Naive thymus-derived CD4-positive, alpha-beta T cell (primary cell): ENCODE results near the gene CPO. TPM values are rescaled to one million over a fixed set of nuclear protein-coding genes. Genes with fewer than 3 reads are reported as not detected.

Experiments
- ATAC-seq: fragments of 150-1000 bp; cut with Tn5 transposase; 2 replicates; pipeline ENCODE4 v1.10.0; 2021; ENCODE audit warnings: mild to moderate bottlenecking, moderate library complexity
- CTCF ChIA-PET: fragments of 350-600 bp; sonication (Branson Sonifier 250); formaldehyde crosslinking; loops from one replicate; lab custom pipeline; 2021; ENCODE audit warnings: antibody characterized with exemption; lab: Charles Lee
- POLR2A ChIA-PET: fragments of 350-600 bp; sonication (Branson Sonifier 250); formaldehyde crosslinking; loops from one replicate; lab custom pipeline; 2021; ENCODE audit warnings: antibody characterized with exemption, inconsistent platforms; lab: Charles Lee
- DNase-seq, 9 donors: peaks; one replicate each; pipeline versions ENCODE4 v3.0.0 to v3.0.0-alpha.2; 2020 to 2022; ENCODE audit warnings: mixed read lengths in 1 of 9
- H3K27ac ChIP-seq: one replicate; pipeline ENCODE4 v1.7.0; 2013; ENCODE audit warnings: mild to moderate bottlenecking, low read depth, low read length, moderate library complexity
- H3K27me3 ChIP-seq, 2 donors: one replicate each; pipeline ENCODE4 v1.7.0; 2013; ENCODE audit warnings: low read length in 2 of 2, mild to moderate bottlenecking in 2 of 2, moderate library complexity in 2 of 2; ENCODE audit not compliant: control insufficient read depth in 2 of 2, insufficient read depth in 2 of 2
- H3K36me3 ChIP-seq, 3 experiments: 1 replicate in 2 of 3; 2 replicates in 1 of 3; pipeline ENCODE4 v1.7.0; 2013; ENCODE audit warnings: low read length in 3 of 3, mild to moderate bottlenecking in 3 of 3, moderate library complexity in 1 of 3; ENCODE audit not compliant: insufficient read depth in 3 of 3, control insufficient read depth in 2 of 3
- H3K4me1 ChIP-seq, 2 donors: one replicate each; pipeline ENCODE4 v1.7.0; 2013; ENCODE audit warnings: low read length in 2 of 2, mild to moderate bottlenecking in 2 of 2, moderate library complexity in 1 of 2; ENCODE audit not compliant: control insufficient read depth in 2 of 2, insufficient read depth in 2 of 2
- H3K4me3 ChIP-seq: 2 replicates; pipeline ENCODE4 v1.7.0; 2013; ENCODE audit warnings: mild to moderate bottlenecking, low read length
- H3K9me3 ChIP-seq, 3 experiments: 1 replicate in 2 of 3; 2 replicates in 1 of 3; pipeline ENCODE4 v1.7.0; 2013; ENCODE audit warnings: low read length in 3 of 3; ENCODE audit not compliant: control insufficient read depth in 2 of 3
- H3K27ac Mint-ChIP-seq, 9 donors: one replicate each; pipeline ENCODE4 v1.8.0; 2020 to 2022; ENCODE audit warnings: mixed read lengths in 9 of 9, mild to moderate bottlenecking in 8 of 9, moderate library complexity in 5 of 9, inconsistent platforms in 2 of 9
- H3K27me3 Mint-ChIP-seq, 5 donors: one replicate each; pipeline ENCODE4 v1.8.0; 2021 to 2022; ENCODE audit warnings: mixed read lengths in 5 of 5, mild to moderate bottlenecking in 1 of 5
- H3K36me3 Mint-ChIP-seq, 5 donors: one replicate each; pipeline ENCODE4 v1.8.0; 2020 to 2022; ENCODE audit warnings: mixed read lengths in 5 of 5, mild to moderate bottlenecking in 3 of 5, inconsistent platforms in 1 of 5
- H3K4me1 Mint-ChIP-seq, 7 donors: one replicate each; pipeline ENCODE4 v1.8.0; 2020 to 2022; ENCODE audit warnings: mixed read lengths in 7 of 7, mild to moderate bottlenecking in 3 of 7, inconsistent platforms in 1 of 7
- H3K4me3 Mint-ChIP-seq, 10 donors: one replicate each; pipeline ENCODE4 v1.8.0; 2020 to 2022; ENCODE audit warnings: mild to moderate bottlenecking in 10 of 10, mixed read lengths in 10 of 10, moderate library complexity in 6 of 10, inconsistent platforms in 2 of 10
- H3K9me3 Mint-ChIP-seq, 11 donors: one replicate each; pipeline ENCODE4 v1.8.0; 2020 to 2022; ENCODE audit warnings: mixed read lengths in 11 of 11, mild to moderate bottlenecking in 4 of 11, inconsistent platforms in 1 of 11, moderate library complexity in 1 of 11
- intact Hi-C, 2 donors: fragments of 100-400 bp; cut with micrococcal nuclease; formaldehyde crosslinking; loops; one replicate each; pipeline ENCODE4 v1.15.1; 2023
- polyA plus RNA-seq, 2 donors: library from polyadenylated mRNA; unstranded; fragments of 300-500 nt; fragmentation: Illumina TruSeq; gene quantifications; one replicate each; pipeline ENCODE4 v1.2.3, GENCODE V29; 2021
- total RNA-seq, 6 experiments: library from RNA in 5 of 6; stranded (reverse) in 5 of 6; gene quantifications; 1 replicate in 5 of 6; 2 replicates in 1 of 6; pipeline ENCODE4 v1.2.3 and lab custom pipeline; 2021 to 2026

Gene CPO
- total and polyA plus RNA-seq, 7 experiments from 2014 or later, result 0.30 to 0.51 (median 0.32) TPM; not detected in 4

DNA sequence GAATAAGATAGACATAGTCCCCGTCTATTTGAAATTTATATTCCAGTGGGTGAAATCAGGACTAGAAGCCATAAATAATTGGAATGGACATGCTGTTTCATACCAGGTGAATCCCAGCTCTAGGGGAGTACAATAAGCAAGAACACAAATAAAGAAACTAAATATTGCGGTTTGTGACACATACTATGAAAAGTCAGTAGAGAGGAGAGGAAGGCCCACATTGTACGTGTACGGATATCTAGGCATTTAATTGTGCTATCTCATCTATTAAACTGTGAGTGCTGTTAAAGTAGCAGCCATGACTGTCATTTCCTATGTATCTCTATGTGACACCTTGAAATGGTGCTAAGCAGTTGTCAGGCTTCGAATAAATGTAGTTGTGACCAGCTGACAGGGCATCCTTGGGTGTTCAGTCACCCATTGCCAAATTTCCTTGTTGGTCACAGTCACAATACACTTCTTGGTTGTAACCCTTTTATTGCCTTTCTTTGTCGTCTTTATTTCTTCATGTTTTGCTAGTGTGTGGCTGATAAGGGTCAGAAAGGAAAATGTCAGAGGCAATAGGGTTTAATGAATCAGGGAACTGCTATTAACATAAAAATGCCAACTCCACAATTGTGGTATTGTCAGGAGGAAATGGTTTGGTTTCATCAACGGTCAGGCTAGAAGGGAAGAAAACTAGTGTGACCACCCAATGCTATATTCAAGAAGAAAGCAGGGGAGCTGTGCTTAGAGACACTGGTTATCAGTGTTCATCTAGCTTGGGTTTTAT, 31.5 kb downstream of the CPO start:
- H3K27ac Mint-ChIP-seq, result no peak overlapping the region
- no peak overlapping the region for H3K4me3 Mint-ChIP-seq
- Histone ChIP-seq H3K27ac (no peak overlapping the region), H3K27me3 (no peaks in the 10 kb centered on the region), H3K4me3 (no peak overlapping the region), H3K9me3 (no peaks in the 10 kb centered on the region), H3K4me1 (no peaks in the 10 kb centered on the region), H3K36me3 (no peaks in the 10 kb centered on the region)
- H3K4me1 Mint-ChIP-seq, result no peaks in the 10 kb centered on the region
- intact Hi-C loops, result no loop called here
- POLR2A ChIA-PET, result interaction anchor here (0.6 kb wide), 1 partner anchor 10 kb away, joined by 4 read pairs; no protein-coding TSS in a partner anchor
- CTCF ChIA-PET, result interaction anchor here (0.5 kb wide), 1 partner anchor 189 kb away, joined by 5 read pairs; no protein-coding TSS in a partner anchor
- peaks cover 0 to 9% (median 4%) of the 10 kb centered on the region in 5 donors for H3K27me3 Mint-ChIP-seq
- peaks cover 0 to 6% (median 4%) of the 10 kb centered on the region in 11 donors for H3K9me3 Mint-ChIP-seq
- DNase-seq, result no peak
- H3K36me3 Mint-ChIP-seq, result peaks cover 0 to 5% (median 4%) of the 10 kb centered on the region in 5 donors
- ATAC-seq, result peak; percentile 29

DNA sequence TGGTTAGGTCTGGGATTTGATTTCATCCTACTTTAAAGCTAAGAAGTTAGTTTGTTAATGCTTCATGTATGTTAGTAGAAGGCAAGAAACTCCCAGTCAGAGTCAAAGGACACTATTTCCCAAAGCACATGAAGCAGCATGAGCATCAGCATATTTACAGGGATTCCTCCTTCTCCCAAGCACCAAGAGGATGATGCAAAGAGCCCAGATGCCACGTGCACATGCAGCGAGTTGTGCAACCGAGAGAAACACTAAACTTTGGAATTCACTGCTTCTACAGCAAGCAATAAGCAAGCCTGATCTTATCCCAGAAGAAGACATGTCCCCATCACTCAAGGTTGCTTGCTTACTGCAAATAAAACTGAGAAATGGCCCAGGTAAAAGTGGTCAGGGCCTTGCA, 32.5 kb downstream of the CPO start:
- H3K4me3 Mint-ChIP-seq, result no peak overlapping the region

DNA sequence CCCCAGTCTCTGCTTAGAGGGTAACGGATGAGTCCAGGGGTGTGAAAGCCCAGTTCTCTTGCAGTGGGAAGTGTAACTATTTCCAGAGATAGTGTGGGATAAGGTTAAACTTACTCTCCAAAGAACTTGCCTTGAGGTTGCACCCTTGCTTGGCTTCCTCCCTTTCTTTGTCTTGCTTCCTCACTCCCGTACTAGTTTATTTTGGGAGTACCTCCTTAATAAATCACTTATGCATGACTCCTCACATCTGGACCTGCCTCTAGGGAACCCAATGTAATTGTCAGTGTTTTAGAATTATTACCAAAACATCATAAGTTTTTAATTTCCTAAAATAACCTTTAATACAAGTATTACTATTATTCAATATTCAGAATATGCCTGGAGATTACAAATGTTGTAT, 35.2 kb downstream of the CPO start:
- Histone ChIP-seq H3K27me3 (no peaks in the 10 kb centered on the region), H3K27ac (no peak overlapping the region), H3K36me3 (no peaks in the 10 kb centered on the region), H3K4me1 (no peaks in the 10 kb centered on the region), H3K9me3 (no peaks in the 10 kb centered on the region), H3K4me3 (no peak overlapping the region)
- no peaks in the 10 kb centered on the region for H3K4me1 Mint-ChIP-seq
- H3K27me3 Mint-ChIP-seq, result peaks cover 3 to 11% (median 6%) of the 10 kb centered on the region in 5 donors
- CTCF ChIA-PET, result interaction anchor here (0.6 kb wide), 1 partner anchor 111 kb away, joined by 5 read pairs; no protein-coding TSS in a partner anchor
- intact Hi-C loops, result no loop called here
- peaks cover 0 to 7% (median 4%) of the 10 kb centered on the region in 11 donors for H3K9me3 Mint-ChIP-seq
- POLR2A ChIA-PET, result no interaction called here
- no peak overlapping the region for H3K4me3 Mint-ChIP-seq
- no peak for DNase-seq
- no peak overlapping the region for H3K27ac Mint-ChIP-seq
- ATAC-seq, result no peak
- peaks cover 0 to 5% (median 4%) of the 10 kb centered on the region in 5 donors for H3K36me3 Mint-ChIP-seq

More for the DNA sequence above, 32.5 kb downstream of the CPO start:
- no peak overlapping the region for H3K27ac ChIP-seq
- intact Hi-C loops, result no loop called here
- Mint-ChIP-seq H3K27ac (no peak overlapping the region), H3K9me3 (peaks cover 0 to 7% (median 4%) of the 10 kb centered on the region in 11 donors), H3K36me3 (peaks cover 0 to 5% (median 4%) of the 10 kb centered on the region in 5 donors), H3K27me3 (peaks cover 0 to 9% (median 4%) of the 10 kb centered on the region in 5 donors), H3K4me1 (no peaks in the 10 kb centered on the region)
- no peaks in the 10 kb centered on the region for H3K9me3 ChIP-seq
- no peak overlapping the region for H3K4me3 ChIP-seq
- ChIA-PET CTCF (no interaction called here), POLR2A (interaction anchor here (0.6 kb wide), 1 partner anchor 9 kb away, joined by 4 read pairs; no protein-coding TSS in a partner anchor)
- ATAC-seq (no peak), DNase-seq (no peak)
- no peaks in the 10 kb centered on the region for H3K36me3 ChIP-seq
- no peaks in the 10 kb centered on the region for H3K4me1 ChIP-seq
- H3K27me3 ChIP-seq, result no peaks in the 10 kb centered on the region

DNA sequence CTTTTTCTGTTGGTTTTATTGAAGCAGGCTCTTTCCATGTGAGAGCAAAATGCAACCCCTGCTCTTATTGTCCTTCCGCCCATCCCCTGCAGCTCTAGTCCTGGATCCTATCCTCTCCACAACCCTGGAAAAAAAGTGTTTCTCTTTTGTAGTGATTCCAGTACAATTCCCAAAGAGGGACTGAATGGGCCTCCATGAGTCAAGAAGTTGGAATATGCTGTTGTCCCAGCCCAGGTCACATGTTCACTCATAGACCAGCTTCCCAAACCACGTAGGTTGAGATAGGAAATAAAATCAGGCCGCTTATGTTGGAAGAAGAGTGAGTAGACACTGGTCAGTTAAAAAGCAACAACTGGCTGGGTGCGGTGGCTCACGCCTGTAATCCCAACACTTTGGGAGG, 39.4 kb downstream of the CPO start:
- H3K9me3 Mint-ChIP-seq, result peaks cover 0 to 7% (median 4%) of the 10 kb centered on the region in 11 donors
- DNase-seq (no peak), ATAC-seq (no peak)
- intact Hi-C loops, result no loop called here
- Histone ChIP-seq H3K9me3 (no peaks in the 10 kb centered on the region), H3K27me3 (no peaks in the 10 kb centered on the region), H3K36me3 (no peaks in the 10 kb centered on the region), H3K4me3 (no peak overlapping the region), H3K27ac (no peak overlapping the region), H3K4me1 (peaks cover 0 to 7% of the 10 kb centered on the region in 2 donors)
- H3K27me3 Mint-ChIP-seq, result peaks cover 3 to 11% (median 6%) of the 10 kb centered on the region in 5 donors
- no peak overlapping the region for H3K27ac Mint-ChIP-seq
- H3K36me3 Mint-ChIP-seq, result peaks cover 0 to 5% (median 4%) of the 10 kb centered on the region in 5 donors
- H3K4me3 Mint-ChIP-seq, result no peak overlapping the region
- ChIA-PET POLR2A (no interaction called here), CTCF (no interaction called here)
- H3K4me1 Mint-ChIP-seq, result peaks cover 0 to 17% (median 11%) of the 10 kb centered on the region in 7 donors

DNA sequence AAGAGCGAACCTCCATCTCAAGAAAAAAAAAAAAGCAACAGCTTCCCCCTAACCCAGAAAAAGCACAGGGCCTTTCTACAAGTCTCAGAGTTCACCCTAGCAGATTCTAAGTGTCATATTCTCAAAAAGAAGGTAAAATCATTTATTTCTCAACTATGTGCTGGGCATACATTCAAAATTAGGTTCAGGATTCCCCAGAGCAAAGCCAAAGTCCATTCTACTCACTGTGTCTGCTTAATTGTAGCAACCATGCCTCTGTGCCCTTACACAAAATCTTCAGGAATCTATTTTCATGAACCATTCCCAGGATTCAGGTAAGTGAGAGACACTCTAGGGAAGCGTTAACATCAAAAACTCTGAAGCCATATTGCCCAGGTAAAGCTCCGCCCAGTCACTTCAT, 40.0 kb downstream of the CPO start:
- H3K27me3 ChIP-seq, result no peaks in the 10 kb centered on the region
- H3K4me3 Mint-ChIP-seq, result no peak overlapping the region
- POLR2A ChIA-PET, result interaction anchor here (0.6 kb wide), 1 partner anchor 186 kb away, joined by 3 read pairs; no protein-coding TSS in a partner anchor

DNA sequence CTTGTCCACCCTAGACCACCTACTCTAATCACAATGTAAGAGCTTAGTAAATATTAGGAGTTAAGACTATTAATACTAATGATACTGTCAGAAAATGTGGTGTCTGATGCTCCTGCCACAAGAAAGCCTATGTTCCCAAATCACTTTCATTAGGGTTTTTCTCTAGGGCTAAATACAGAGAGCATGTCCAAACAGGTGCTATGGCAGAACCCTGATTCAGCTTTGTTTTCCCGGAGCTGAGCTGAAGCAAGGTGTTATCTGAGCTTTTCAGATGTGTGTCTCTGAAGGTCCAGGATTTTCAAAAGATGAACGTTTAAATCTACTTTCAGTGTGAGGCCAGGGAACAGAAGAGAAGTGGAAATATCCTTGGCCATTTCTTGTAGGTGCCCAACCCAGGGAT, 40.6 kb downstream of the CPO start:
- intact Hi-C loops, result loop anchor here in 1 of 2 donors (2.0 to 5.0 kb wide), 2 partner anchors 179 to 187 kb away; partner anchors contain the start of gene KLF7
- H3K27ac Mint-ChIP-seq, result no peak overlapping the region
- H3K4me3 Mint-ChIP-seq, result no peak overlapping the region
- H3K4me1 Mint-ChIP-seq, result peaks cover 0 to 25% (median 11%) of the 10 kb centered on the region in 7 donors
- ChIA-PET POLR2A (interaction anchor here (1.1 kb wide), 1 partner anchor 8 kb away, joined by 4 read pairs; no protein-coding TSS in a partner anchor), CTCF (interaction anchor here (1.2 to 1.3 kb wide), 2 partner anchors 180 to 493 kb away, joined by 3 read pairs; no protein-coding TSS in a partner anchor)
- peaks cover 3 to 8% (median 6%) of the 10 kb centered on the region in 5 donors for H3K27me3 Mint-ChIP-seq
- no peak overlapping the region for H3K4me3 ChIP-seq
- peaks cover 0 to 5% (median 4%) of the 10 kb centered on the region in 5 donors for H3K36me3 Mint-ChIP-seq
- ATAC-seq, result no peak
- peaks cover 0 to 7% (median 4%) of the 10 kb centered on the region in 11 donors for H3K9me3 Mint-ChIP-seq
- no peak overlapping the region for H3K27ac ChIP-seq
- peaks cover 0 to 7% of the 10 kb centered on the region in 2 donors for H3K4me1 ChIP-seq
- DNase-seq, result no peak
- H3K27me3 ChIP-seq, result no peaks in the 10 kb centered on the region
- no peaks in the 10 kb centered on the region for H3K9me3 ChIP-seq
- no peaks in the 10 kb centered on the region for H3K36me3 ChIP-seq

More for the DNA sequence above, 40.0 kb downstream of the CPO start:
- CTCF ChIA-PET, result interaction anchor here (1.2 to 1.3 kb wide), 2 partner anchors 180 to 494 kb away, joined by 3 read pairs; no protein-coding TSS in a partner anchor
- H3K36me3 ChIP-seq, result no peaks in the 10 kb centered on the region
- H3K4me1 Mint-ChIP-seq, result peaks cover 0 to 21% (median 11%) of the 10 kb centered on the region in 7 donors
- intact Hi-C loops, result no loop called here
- H3K27ac ChIP-seq, result no peak overlapping the region
- ATAC-seq (no peak), DNase-seq (no peak)
- no peaks in the 10 kb centered on the region for H3K9me3 ChIP-seq
- H3K27ac Mint-ChIP-seq, result no peak overlapping the region
- H3K9me3 Mint-ChIP-seq, result peaks cover 0 to 7% (median 4%) of the 10 kb centered on the region in 11 donors
- peaks cover 0 to 5% (median 4%) of the 10 kb centered on the region in 5 donors for H3K36me3 Mint-ChIP-seq
- peaks cover 0 to 7% of the 10 kb centered on the region in 2 donors for H3K4me1 ChIP-seq
- H3K27me3 Mint-ChIP-seq, result peaks cover 3 to 8% (median 6%) of the 10 kb centered on the region in 5 donors
- H3K4me3 ChIP-seq, result no peak overlapping the region
